ENCODE data around the gene MAGI1.

MAGI1 gene

DNA sequence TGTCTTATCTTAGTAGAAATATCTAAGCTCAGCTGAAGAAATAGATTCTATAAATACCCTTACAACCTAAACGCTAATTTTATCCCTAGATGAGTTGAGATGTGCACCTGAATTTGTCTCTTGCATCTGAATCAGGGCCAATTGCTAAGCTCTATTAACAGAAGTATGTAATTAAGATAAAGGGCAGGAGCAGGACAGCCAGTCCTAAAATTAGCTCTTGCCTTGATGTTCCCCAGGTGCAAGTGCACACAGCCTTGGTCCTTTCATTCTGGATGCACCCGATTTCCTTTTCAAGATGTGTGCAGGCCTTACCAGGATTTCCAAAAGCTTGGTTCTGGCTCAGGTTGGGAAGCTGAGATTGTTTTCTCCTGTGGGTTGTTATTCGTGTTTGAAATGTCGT, 52.4 kb downstream of the MAGI1 start:
- Mint-ChIP-seq H3K27me3 (no peaks in the 10 kb centered on the region), H3K4me1 (no peaks in the 10 kb centered on the region), H3K27ac (no peak overlapping the region), H3K36me3 (no peaks in the 10 kb centered on the region), H3K9me3 (no peaks in the 10 kb centered on the region), H3K4me3 (no peak overlapping the region)
- CTCF ChIA-PET, result no interaction called here
- DNase-seq, result no peak

DNA sequence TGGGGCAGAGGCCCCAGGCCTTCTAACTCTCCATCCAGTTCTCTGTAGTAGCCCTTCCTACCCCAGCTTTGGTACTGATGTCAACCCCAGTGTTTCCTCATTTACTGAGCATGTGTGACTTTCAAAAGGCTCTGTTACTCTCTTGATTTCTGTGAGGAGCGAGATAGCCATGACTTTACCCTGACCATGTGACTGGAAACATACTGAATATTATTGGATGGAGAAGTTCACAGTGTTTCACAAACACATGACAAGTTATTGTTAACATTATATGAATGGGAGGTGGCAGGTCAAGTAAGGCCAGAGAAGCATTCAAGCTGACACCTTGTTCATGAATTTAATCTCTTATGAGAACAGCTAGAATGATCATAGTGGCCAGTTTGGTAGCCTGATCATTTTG, 53.7 kb downstream of the MAGI1 start:
- no peak for DNase-seq
- no peak overlapping the region for H3K27ac Mint-ChIP-seq
- H3K4me3 Mint-ChIP-seq, result no peak overlapping the region
- no peaks in the 10 kb centered on the region for H3K27me3 Mint-ChIP-seq
- no peaks in the 10 kb centered on the region for H3K9me3 Mint-ChIP-seq
- no peaks in the 10 kb centered on the region for H3K4me1 Mint-ChIP-seq
- H3K36me3 Mint-ChIP-seq, result no peaks in the 10 kb centered on the region
- CTCF ChIA-PET, result no interaction called here

- H3K27me3 Mint-ChIP-seq, result no peaks in the 10 kb centered on the region
- H3K36me3 Mint-ChIP-seq, result no peaks in the 10 kb centered on the region
- no peaks in the 10 kb centered on the region for H3K4me1 Mint-ChIP-seq
- no peak for DNase-seq
- no peak overlapping the region for H3K4me3 Mint-ChIP-seq
- no peak overlapping the region for H3K27ac Mint-ChIP-seq
- H3K9me3 Mint-ChIP-seq, result no peaks in the 10 kb centered on the region
- CTCF ChIA-PET, result no interaction called here
These were observed 55.6 kb downstream of the MAGI1 start for GRCh38 chr3:65983100-65983499.

DNA sequence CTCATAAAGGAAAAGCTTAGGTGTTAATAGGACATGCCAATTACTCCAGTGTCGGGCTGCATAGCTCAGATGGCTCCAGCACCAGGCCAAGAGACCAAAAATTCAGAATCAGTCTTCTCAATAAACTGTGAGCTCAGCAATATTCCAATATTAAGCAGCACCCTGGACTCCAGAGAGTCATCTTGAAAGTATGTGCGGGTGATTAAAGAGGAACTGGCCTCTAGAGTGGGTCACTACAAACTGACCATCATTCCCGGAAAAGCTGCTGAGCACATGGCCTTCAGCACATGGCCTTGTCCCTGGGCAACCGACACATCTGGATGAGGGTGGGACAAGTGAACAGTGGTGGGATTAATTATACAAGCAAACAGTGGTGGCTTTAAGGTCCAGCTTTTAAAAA, 59.0 kb downstream of the MAGI1 start:
- H3K36me3 Mint-ChIP-seq, result no peaks in the 10 kb centered on the region
- no peaks in the 10 kb centered on the region for H3K4me1 Mint-ChIP-seq
- no peaks in the 10 kb centered on the region for H3K9me3 Mint-ChIP-seq
- no peak overlapping the region for H3K4me3 Mint-ChIP-seq
- CTCF ChIA-PET, result interaction anchor here (1.4 kb wide), 1 partner anchor 8 kb away, joined by 4 read pairs; no protein-coding TSS in a partner anchor
- H3K27ac Mint-ChIP-seq, result no peak overlapping the region
- no peak for DNase-seq
- no peaks in the 10 kb centered on the region for H3K27me3 Mint-ChIP-seq

DNA sequence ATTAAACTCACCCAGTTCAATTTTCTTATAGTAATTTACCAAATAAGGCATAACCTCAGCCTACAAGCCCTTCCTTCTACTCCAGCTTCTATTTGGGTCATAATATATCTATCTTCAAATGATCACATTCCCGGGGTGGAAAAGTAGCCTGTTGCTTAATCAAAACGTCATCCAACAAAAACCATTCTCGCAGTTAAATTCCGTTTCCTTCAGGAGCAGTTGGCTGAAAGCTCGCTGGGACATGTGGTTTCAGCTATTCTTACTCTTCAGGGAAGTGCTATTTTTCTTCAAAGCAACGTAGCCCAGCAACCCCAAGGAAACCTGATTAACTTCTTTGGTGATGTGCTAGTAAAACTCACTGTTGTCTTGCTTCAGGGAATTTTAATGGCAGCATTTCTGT, 59.6 kb downstream of the MAGI1 start:
- CTCF ChIA-PET, result interaction anchor here (1.4 kb wide), 1 partner anchor 9 kb away, joined by 4 read pairs; no protein-coding TSS in a partner anchor
- no peak overlapping the region for H3K4me3 Mint-ChIP-seq
- H3K27me3 Mint-ChIP-seq, result no peaks in the 10 kb centered on the region
- H3K36me3 Mint-ChIP-seq, result no peaks in the 10 kb centered on the region
- DNase-seq, result no peak
- no peak overlapping the region for H3K27ac Mint-ChIP-seq
- H3K4me1 Mint-ChIP-seq, result no peaks in the 10 kb centered on the region
- peaks cover 3% of the 10 kb centered on the region for H3K9me3 Mint-ChIP-seq

DNA sequence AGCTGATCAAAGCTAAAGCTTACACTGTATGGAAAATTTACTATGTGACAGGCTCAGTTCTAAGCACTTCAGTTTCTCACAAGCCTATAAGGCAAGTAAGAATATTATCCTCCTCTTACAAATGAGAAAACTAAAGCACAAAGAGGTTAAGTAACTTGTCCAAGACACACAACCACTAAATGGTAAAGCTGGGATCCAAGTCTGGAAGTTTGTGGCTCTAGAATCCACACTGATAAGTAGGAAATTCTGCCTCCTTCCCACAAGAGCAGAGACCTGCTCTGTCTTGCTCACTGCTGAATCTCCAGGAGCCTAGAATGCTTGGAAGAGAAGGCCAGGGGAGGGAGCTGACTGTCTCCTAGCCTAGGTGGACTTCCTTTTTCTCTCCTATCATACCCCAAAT, 60.6 kb downstream of the MAGI1 start:
- H3K36me3 Mint-ChIP-seq, result no peaks in the 10 kb centered on the region
- no peak overlapping the region for H3K27ac Mint-ChIP-seq
- H3K9me3 Mint-ChIP-seq, result peaks cover 3% of the 10 kb centered on the region
- CTCF ChIA-PET, result no interaction called here
- no peaks in the 10 kb centered on the region for H3K4me1 Mint-ChIP-seq
- no peak for DNase-seq
- no peaks in the 10 kb centered on the region for H3K27me3 Mint-ChIP-seq
- H3K4me3 Mint-ChIP-seq, result no peak overlapping the region

GRCh38 chr3:65975032-65975431, 63.7 kb downstream of the MAGI1 start:
- Mint-ChIP-seq H3K4me1 (no peaks in the 10 kb centered on the region), H3K9me3 (peaks cover 3% of the 10 kb centered on the region), H3K36me3 (no peaks in the 10 kb centered on the region), H3K4me3 (no peak overlapping the region), H3K27ac (no peak overlapping the region), H3K27me3 (no peaks in the 10 kb centered on the region)
- no peak for DNase-seq
- CTCF ChIA-PET, result no interaction called here

GRCh38 chr3:65974509-65974908, 64.2 kb downstream of the MAGI1 start:
- Mint-ChIP-seq H3K9me3 (peaks cover 3% of the 10 kb centered on the region), H3K4me1 (no peaks in the 10 kb centered on the region), H3K4me3 (no peak overlapping the region), H3K36me3 (no peaks in the 10 kb centered on the region), H3K27ac (no peak overlapping the region), H3K27me3 (no peaks in the 10 kb centered on the region)
- DNase-seq, result no peak
- CTCF ChIA-PET, result no interaction called here

DNA sequence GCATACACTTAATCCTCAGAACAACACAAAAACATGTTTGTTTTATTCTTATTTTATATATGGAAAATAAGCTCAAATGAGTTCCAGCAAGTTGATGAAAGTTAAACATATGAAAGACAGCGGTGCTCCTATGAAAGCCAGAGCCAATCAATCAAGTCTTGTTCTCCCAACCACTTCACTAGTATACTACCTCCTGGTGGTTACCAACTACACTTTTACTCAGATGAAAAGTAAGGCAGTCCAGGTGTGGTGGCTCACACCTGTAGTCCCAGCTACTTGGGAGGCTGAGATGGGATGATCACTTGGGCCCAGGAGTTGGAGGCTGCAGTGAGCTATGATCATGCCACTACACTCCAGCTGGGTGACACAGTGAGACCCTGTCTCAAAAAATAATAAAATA, 66.0 kb downstream of the MAGI1 start:
- Mint-ChIP-seq H3K27me3 (no peaks in the 10 kb centered on the region), H3K9me3 (peaks cover 3% of the 10 kb centered on the region), H3K4me1 (no peaks in the 10 kb centered on the region), H3K36me3 (no peaks in the 10 kb centered on the region), H3K27ac (no peak overlapping the region), H3K4me3 (no peak overlapping the region)
- CTCF ChIA-PET, result no interaction called here
- DNase-seq, result no peak

GRCh38 chr3:65971293-65972252, 67.1 kb downstream of the MAGI1 start:
- Mint-ChIP-seq H3K36me3 (no peaks in the 10 kb centered on the region), H3K4me1 (no peaks in the 10 kb centered on the region), H3K4me3 (no peak overlapping the region), H3K27ac (no peak overlapping the region), H3K9me3 (peaks cover 3% of the 10 kb centered on the region), H3K27me3 (no peaks in the 10 kb centered on the region)
- DNase-seq, result no peak
- CTCF ChIA-PET, result no interaction called here

GRCh38 chr3:65968996-65969395, 69.7 kb downstream of the MAGI1 start:
- H3K4me1 Mint-ChIP-seq, result no peaks in the 10 kb centered on the region
- CTCF ChIA-PET, result no interaction called here
- DNase-seq, result no peak
- H3K27me3 Mint-ChIP-seq, result no peaks in the 10 kb centered on the region
- no peaks in the 10 kb centered on the region for H3K36me3 Mint-ChIP-seq
- no peak overlapping the region for H3K27ac Mint-ChIP-seq
- H3K4me3 Mint-ChIP-seq, result no peak overlapping the region
- H3K9me3 Mint-ChIP-seq, result peaks cover 2% of the 10 kb centered on the region

DNA sequence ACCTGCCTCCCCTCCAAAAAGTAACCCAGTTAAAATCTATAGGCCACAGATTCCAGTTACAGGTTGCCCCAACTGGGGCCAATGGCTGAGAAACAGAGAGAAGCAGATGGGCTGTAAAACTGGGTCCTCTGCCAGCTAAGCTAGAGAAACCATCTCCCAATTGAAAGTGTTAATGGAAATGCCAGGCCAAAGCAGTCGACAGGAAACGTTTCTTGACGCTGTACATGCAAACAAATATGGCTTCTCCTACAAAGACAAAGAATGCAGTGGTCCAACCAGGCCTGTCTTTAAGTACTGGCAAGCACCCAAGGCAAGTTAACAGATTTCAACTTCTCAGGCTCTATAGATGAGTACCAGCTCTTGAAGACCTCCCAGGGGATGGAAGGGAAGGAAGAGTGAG, 71.3 kb downstream of the MAGI1 start:
- no peak for DNase-seq
- CTCF ChIA-PET, result no interaction called here
- Mint-ChIP-seq H3K4me1 (no peaks in the 10 kb centered on the region), H3K4me3 (no peak overlapping the region), H3K36me3 (no peaks in the 10 kb centered on the region), H3K9me3 (peaks cover 2% of the 10 kb centered on the region), H3K27me3 (no peaks in the 10 kb centered on the region), H3K27ac (no peak overlapping the region)

- CTCF ChIA-PET, result no interaction called here
- H3K27me3 Mint-ChIP-seq, result no peaks in the 10 kb centered on the region
- no peak overlapping the region for H3K4me3 Mint-ChIP-seq
- H3K36me3 Mint-ChIP-seq, result no peaks in the 10 kb centered on the region
- DNase-seq, result no peak
- peaks cover 2% of the 10 kb centered on the region for H3K9me3 Mint-ChIP-seq
- no peaks in the 10 kb centered on the region for H3K4me1 Mint-ChIP-seq
- H3K27ac Mint-ChIP-seq, result no peak overlapping the region
These were observed 73.9 kb downstream of the MAGI1 start for GRCh38 chr3:65964838-65965237.

DNA sequence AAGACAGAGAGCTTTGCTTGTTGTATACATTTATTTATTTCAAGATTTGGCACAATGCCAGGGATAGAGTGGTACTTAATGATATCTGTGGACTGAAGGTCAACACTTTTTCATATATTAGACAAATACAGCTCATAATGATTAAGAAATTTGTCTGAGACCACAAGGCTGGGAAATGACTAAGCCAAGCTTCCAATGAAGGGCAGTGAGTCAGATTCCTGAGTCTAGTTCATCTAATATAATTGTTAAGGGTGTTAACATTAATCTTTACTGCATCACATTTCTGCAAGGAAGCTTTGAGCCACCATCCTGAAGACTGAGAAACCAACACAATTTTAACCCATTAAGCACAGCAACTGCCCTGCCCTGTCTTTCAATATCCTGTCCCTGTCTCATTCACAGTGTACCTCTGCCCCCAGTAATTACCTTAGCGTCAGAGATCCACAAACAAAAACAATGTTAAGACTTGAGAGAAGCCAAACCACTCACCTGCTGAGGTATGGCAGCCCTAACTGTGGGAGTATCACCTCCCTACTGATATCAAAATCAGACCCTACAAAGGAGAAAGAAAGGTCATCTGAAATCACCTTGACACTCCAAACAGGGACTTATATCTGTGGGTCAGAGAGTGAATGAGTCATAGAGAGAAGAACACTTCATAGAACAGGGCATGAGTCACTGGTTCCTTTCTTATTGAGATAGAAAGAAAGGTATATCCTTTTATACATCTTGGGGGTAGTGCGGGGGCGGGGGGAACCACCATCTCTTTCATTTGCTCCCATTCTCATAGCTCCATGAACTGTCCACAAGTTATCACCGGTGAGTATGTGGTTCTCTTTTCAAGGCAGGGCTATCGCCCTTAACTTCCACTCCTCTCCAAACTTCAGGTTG, 74.7 kb downstream of the MAGI1 start:
- no peak for DNase-seq
- Mint-ChIP-seq H3K9me3 (peaks cover 2% of the 10 kb centered on the region), H3K36me3 (no peaks in the 10 kb centered on the region), H3K27me3 (no peaks in the 10 kb centered on the region), H3K4me3 (no peak overlapping the region), H3K4me1 (no peaks in the 10 kb centered on the region), H3K27ac (no peak overlapping the region)
- CTCF ChIA-PET, result no interaction called here

DNA sequence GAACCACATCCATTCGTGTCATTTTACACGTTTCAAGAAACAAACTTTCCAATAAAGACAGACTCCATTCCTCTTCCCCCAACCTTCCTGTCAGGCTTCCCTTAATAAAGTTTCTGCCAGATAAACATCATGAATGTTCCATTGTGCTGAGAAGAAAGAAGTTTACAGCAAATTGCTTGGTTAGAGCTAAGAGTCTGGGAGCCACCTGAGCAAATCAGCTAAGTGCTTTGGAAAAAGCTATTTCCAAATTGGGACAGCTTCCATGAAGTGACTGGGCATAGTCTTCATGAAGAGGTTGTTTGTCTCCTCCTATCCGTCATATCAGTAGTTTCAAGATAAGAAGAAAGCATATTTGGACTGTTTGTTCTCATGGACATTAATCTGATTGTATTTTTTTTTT, 77.0 kb downstream of the MAGI1 start:
- H3K9me3 Mint-ChIP-seq, result peaks cover 7% of the 10 kb centered on the region
- no peak for DNase-seq
- H3K36me3 Mint-ChIP-seq, result no peaks in the 10 kb centered on the region
- H3K4me1 Mint-ChIP-seq, result no peaks in the 10 kb centered on the region
- no peak overlapping the region for H3K27ac Mint-ChIP-seq
- no peaks in the 10 kb centered on the region for H3K27me3 Mint-ChIP-seq
- CTCF ChIA-PET, result no interaction called here
- no peak overlapping the region for H3K4me3 Mint-ChIP-seq
